C4-2B (cell line): ENCODE measurements around the gene PARVA.

Experiments used
- CTCF ChIP-seq: fragments of 450-650 bp; conservative IDR thresholded peaks from 2 replicates; pipeline ENCODE4 v1.5.1; 2017; ENCODE audit warnings: mild to moderate bottlenecking
- ZFX ChIP-seq: fragments of 450-650 bp; IDR thresholded peaks from 2 replicates; pipeline ENCODE4 v1.6.1; 2017

GRCh38 chr11:12536566-12536965 lies 159.2 kb downstream of the PARVA start:
- no peak for TF ChIP-seq CTCF
- no peak for TF ChIP-seq ZFX
